Metanephros (tissue), 2 donors: ENCODE measurements around the gene TDRKH. TPM values are rescaled to one million over a fixed set of nuclear protein-coding genes. Genes with fewer than 3 reads are reported as not detected.

Experiments used
- small RNA-seq: library from RNA; depleted of rRNA; stranded (forward); fragments of <200 nt; gene quantifications from one replicate; pipeline ENCODE3, GENCODE V24; 2014; ENCODE audit warnings: low replicate concordance
- total RNA-seq: library from RNA; depleted of rRNA; stranded (reverse); fragments of >200 nt; gene quantifications from one replicate; pipeline ENCODE4 v1.2.3, GENCODE V29; 2014

TDRKH gene, protein sequence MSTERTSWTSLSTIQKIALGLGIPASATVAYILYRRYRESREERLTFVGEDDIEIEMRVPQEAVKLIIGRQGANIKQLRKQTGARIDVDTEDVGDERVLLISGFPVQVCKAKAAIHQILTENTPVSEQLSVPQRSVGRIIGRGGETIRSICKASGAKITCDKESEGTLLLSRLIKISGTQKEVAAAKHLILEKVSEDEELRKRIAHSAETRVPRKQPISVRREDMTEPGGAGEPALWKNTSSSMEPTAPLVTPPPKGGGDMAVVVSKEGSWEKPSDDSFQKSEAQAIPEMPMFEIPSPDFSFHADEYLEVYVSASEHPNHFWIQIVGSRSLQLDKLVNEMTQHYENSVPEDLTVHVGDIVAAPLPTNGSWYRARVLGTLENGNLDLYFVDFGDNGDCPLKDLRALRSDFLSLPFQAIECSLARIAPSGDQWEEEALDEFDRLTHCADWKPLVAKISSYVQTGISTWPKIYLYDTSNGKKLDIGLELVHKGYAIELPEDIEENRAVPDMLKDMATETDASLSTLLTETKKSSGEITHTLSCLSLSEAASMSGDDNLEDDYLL
- 5.2 TPM for total RNA-seq

DNA sequence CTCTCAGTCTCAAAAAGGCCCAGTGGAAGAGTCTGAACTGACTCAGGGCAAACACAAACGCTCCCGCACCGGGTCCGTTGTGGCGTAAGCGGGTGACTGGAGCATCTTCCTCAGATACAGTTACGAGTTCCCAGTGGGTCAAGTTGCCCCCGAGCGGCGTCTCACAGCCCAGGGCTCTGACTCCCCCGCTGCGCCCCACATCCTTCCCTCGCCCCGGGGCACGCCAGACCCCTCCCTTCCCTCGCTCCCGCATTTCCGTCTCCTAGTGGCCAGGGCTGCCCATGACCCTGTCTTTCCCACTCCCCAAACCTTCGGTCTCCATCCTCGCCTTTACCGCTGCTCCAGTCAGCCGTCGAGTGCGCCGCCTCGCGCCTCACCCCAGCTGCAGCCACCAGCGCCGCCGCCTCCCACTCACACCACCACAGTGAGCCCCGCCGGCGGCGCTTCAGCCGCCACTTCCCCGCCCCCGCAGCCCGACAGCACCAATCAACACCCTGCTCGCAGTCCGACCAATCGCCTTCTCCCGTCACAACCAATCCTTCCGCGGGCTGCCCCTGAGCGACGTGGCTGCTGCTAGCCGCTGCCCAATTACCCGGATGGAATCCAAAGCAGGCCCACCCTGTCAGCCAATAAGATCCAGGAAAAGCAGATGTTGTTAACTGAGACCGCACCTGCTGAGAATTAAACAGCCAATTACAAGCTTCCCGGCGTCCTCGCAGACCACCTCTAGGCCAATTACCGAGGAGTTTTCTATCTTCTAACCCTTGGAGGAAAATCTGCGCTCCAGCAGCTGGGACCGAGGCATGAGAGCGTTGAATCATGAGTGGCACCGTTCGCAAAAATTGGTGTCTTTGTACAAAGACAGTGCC, at the start of gene TDRKH:
Gene TDRKH, minus strand, starts transcription at position 430 of the 869 bp plus-strand sequence. CDS start 7,478 bp downstream, outside the sequence.

DNA sequence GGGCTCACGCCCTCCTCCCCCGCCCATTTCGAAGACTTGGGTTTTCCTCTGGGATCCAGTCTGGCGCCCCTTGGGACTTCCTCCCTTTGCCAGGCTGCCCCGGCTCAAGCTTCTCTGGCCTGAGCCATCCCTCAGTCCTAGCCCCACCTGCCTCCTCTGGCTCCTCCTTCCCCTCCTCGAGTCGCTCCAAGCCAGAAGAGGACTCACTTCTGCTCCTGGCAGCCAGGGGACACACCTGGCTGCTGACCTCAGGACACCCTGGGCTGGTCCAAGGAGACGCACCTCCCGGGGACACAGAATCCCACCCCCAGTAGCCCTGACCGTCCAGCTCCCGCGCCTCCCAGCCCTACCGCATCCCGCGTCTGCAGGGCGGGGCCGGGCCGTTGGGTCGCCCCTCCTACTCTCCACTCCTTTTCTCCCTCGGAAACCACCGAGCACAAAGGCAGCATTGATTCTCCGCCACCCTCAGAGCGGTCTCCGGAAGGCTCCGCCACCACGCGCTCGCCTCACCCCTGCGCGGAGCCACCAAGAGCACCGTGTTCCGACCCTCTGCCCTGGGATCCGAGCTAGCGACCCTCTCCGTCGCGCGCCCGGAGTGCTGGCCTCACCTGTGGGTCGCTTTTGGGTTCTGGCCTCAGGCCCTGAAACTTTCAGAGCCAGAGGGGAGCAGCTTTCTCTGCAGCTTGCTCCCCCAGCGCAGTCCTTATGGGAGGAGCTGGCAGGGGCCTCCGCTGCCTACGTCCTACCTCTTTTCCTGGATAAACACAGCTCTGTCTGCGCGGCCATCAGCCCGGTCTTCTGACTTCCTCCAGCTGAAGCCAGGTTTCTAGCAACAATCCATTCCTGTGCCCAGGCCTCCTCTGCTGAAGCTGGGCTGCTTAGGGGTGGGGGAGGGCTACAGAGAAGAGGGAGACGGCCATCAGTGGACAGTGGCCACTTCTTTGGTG, 49.4 kb upstream of the TDRKH start, which contains the start of gene C2CD4D:
Gene C2CD4D, minus strand, starts transcription at position 364 of the 947 bp plus-strand sequence. CDS start 831 bp downstream, outside the sequence.

DNA sequence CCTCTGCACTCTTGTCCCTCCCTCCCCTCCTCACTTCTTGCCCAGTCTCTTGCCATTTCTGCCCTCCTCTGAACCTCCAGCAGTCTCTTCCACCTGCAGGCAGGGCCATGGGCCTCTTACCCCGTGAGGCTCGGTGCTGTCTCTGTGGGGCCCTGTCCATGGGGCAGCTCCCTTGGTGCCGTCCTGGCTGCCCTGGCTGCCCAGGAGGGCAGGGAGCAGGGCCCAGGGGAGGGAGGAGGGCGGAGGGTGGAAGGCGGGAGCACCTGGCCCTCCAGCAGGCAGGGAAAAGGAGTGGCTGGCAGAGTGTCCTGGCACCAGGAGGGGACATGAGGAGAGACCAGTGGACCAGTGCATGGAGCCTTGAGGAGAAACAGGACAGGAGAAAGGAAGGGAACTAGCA, 41.3 kb upstream of the TDRKH start, which contains the start of gene RORC:
Gene RORC, minus strand, starts transcription at position 198 of the 400 bp plus-strand sequence. Its CDS starts 38 bp downstream, at position 160.

DNA sequence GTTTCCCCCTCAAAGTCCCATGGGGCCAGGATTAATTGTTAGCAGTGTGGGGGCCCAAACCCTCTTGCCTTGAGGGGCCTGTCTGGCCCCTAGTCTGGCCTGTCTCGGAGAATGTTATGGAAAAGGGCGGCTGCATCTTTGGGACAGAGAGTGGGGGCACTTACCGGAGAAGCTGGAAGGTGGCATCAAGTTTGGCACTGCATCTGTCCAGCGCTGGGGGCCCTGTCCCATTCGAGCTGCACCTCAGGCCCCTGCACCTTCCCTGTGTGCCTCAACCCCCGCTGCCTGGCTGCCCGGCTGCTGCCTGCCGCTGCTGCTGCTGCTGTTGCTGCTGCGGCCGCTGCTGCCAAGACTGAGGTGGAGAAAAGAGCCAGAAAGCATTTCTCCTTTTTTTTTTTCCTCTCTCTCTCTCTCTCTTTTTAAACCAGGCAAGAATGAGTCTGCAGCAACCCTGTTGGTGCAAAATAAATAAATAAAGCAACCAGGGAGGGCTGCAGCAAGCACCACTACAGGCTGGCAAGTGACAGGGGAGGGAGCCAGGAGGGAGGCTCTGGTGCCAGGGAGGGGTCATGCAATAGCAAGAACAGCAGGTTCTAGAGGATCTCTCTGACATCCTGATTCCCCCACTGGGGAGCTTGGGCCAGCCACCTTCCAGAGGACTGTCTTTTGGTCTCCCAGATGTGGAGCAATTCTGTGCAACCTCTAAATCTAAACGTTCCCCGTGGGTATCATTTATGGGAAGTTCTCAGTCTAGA, 14.9 kb upstream of the TDRKH start, which contains the start of gene LINGO4:
Gene LINGO4, minus strand, starts transcription at position 354 of the 755 bp plus-strand sequence. CDS start 2,715 bp downstream, outside the sequence.

DNA sequence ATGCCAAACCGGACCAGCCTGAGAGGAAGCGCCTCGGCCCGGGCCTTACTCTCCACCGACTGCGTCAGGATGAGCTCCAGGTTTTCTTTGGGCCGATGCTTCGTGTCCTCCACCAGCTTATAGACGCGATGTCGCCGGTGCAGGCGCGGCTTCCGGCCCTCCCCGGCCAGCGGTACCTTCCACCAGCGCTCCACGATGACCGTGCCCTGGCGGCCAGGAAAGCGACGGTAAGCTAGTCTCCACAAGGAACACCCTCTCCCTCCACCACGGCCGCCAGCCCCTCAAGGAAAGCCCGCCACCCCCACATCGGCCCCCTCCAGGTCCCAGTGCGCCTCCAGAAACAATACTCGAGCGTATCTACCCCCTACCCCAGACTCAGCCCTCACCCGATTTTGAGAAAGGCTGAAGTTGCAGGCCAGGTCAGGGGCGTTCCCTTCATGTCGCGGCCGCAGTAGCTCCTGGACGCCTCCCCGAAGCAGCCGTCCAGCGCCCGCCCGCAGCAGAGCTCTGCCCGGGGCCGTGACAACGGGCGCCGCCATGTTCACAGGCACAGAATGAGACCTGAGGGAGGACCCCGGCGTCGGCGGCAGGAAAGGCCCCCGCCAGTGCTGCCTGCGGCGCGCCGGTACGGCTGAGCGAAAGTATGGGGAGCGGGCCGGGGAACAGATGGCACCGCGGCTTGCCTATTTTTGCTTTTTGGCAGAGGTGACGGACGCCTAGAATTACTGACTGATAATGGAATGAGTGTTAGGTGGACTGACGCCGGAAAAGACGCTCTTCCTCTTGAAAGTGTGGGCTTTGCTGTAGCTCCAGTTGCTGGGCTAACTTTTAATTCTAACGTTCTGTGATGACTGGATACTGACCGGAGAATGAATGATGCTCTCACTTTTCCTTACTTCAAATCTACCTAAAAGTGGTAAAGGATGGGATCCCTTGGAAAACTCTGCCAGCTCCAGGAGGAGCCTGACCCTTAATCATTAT, 27.1 kb downstream of the TDRKH start, which contains the start of gene MRPL9:
Gene MRPL9, minus strand, starts transcription at position 556 of the 981 bp plus-strand sequence. Its CDS starts 17 bp downstream, at position 539.

Small RNAs within 50 kb of the gene (small RNA-seq; reads per million reads assigned to genes)
- not detected for gene RNU6-662P

Other genes starting within 250 kb of the TDRKH start
- gene SNX27, start 178.4 kb downstream of the TDRKH start, total RNA-seq = 44.3 TPM
- 0.18 TPM for gene CELF3, start 73.7 kb downstream of the TDRKH start, total RNA-seq
- gene RIIAD1, start 69.0 kb downstream of the TDRKH start, total RNA-seq = 2.3 TPM
- gene MRPL9, start 27.0 kb downstream of the TDRKH start, total RNA-seq = 59.6 TPM
- gene LINGO4, start 14.9 kb upstream of the TDRKH start, total RNA-seq = 0.47 TPM
- gene RORC, start 41.3 kb upstream of the TDRKH start, total RNA-seq = 10.2 TPM
- gene C2CD4D, start 49.3 kb upstream of the TDRKH start, total RNA-seq = 0.12 TPM
- gene THEM5, start 63.2 kb upstream of the TDRKH start, total RNA-seq = 0.41 TPM
- 18.5 TPM for gene THEM4, start 119.0 kb upstream of the TDRKH start, total RNA-seq
- gene S100A10, start 203.4 kb upstream of the TDRKH start, total RNA-seq = 76.5 TPM
- 48.2 TPM for gene S100A11, start 246.5 kb upstream of the TDRKH start, total RNA-seq